HCT116 (cell line): ENCODE data around the gene KDSR. TPM values are rescaled to one million over a fixed set of nuclear protein-coding genes. Genes with fewer than 3 reads are reported as not detected.

Experiments used
- ATAC-seq: fragments of 200-7000 bp; cut with Tn5 transposase; 2 replicates; pipeline ENCODE4 v1.9.1; 2020; ENCODE audit warnings: mild to moderate bottlenecking, moderate library complexity
- BruUV-seq: library from RNA; stranded (reverse); fragments of 400-500 nt; replicated peaks from 2 replicates; lab custom pipeline; 2021; lab: Mats Ljungman, UMichigan
- CTCF ChIA-PET: fragments of 300-600 bp; sonication (Branson Sonifier 250); formaldehyde crosslinking; loops from one replicate; lab custom pipeline; 2021; ENCODE audit warnings: antibody characterized with exemption; lab: Charles Lee
- POLR2A ChIA-PET: fragments of 300-600, 350-600 bp; sonication (Branson Sonifier 250); formaldehyde crosslinking; loops from one replicate; lab custom pipeline; 2021; ENCODE audit warnings: antibody characterized with exemption; lab: Charles Lee
- RAD21 ChIA-PET, 2 experiments: fragments of 300-600 bp; sonication (Branson Sonifier 250); formaldehyde crosslinking; loops; one replicate each; lab custom pipeline; 2023; ENCODE audit warnings: low total read pairs in 2 of 2; ENCODE audit not compliant: uncharacterized antibody in 2 of 2, unreplicated experiment in 2 of 2, low non-redundant PET in 1 of 2; lab: Charles Lee
- DNase-seq: peaks from one replicate; pipeline ENCODE4 v3.0.0-alpha.2; 2010; ENCODE audit warnings: low read depth, low spot score
- H2AFZ ChIP-seq: fragments of 200-600 bp; shearing (Covaris generic), sonication (generic); 2 replicates; pipeline ENCODE4 v1.6.1; 2017; ENCODE audit warnings: low read depth, mixed run types, mixed read lengths, antibody characterized with exemption, low read length; ENCODE audit not compliant: poor library complexity, severe bottlenecking
- H3K27ac ChIP-seq: 2 replicates; pipeline ENCODE4 v1.5.1; 2012; ENCODE audit warnings: low read depth, low read length
- H3K27me3 ChIP-seq: fragments of 200-600 bp; sonication (generic); 2 replicates; pipeline ENCODE4 v1.6.1; 2016; ENCODE audit warnings: mixed run types, low read length, mixed read lengths; ENCODE audit not compliant: insufficient read depth
- H3K36me3 ChIP-seq, 2 experiments: fragments of 200-500 bp in 1 of 2; fragments of 200-600 bp in 1 of 2; sonication (Bioruptor generic) in 1 of 2; sonication (generic) in 1 of 2; 2 replicates each; pipeline versions ENCODE4 v1.5.1 to v1.6.1; 2014 to 2016; ENCODE audit warnings: low read length in 2 of 2, inconsistent platforms in 1 of 2, mixed read lengths in 1 of 2, mixed run types in 1 of 2; ENCODE audit not compliant: insufficient read depth in 2 of 2, control insufficient read depth in 1 of 2
- H3K4me1 ChIP-seq, 2 experiments: fragments of 200-600 bp in 1 of 2; sonication (generic) in 1 of 2; 2 replicates each; pipeline versions ENCODE4 v1.5.1 to v1.6.1; 2012 to 2017; ENCODE audit warnings: low read length in 2 of 2, inconsistent platforms in 1 of 2, mild to moderate bottlenecking in 1 of 2, mixed read lengths in 1 of 2, mixed run types in 1 of 2, moderate library complexity in 1 of 2; ENCODE audit not compliant: insufficient read depth in 2 of 2, control insufficient read depth in 1 of 2
- H3K4me2 ChIP-seq: fragments of 200-600 bp; sonication (generic); 2 replicates; pipeline ENCODE4 v1.6.1; 2017; ENCODE audit warnings: mixed run types, low read length, mixed read lengths
- H3K4me3 ChIP-seq, 2 experiments: fragments of 200-600 bp in 1 of 2; sonication (generic) in 1 of 2; replicated peaks in 1 of 2; 2 replicates each; pipeline ENCODE4 v1.5.1; 2011 to 2016; ENCODE audit warnings: low read length in 2 of 2, control low read depth in 1 of 2, low read depth in 1 of 2, mild to moderate bottlenecking in 1 of 2, mixed read lengths in 1 of 2, mixed run types in 1 of 2
- H3K79me2 ChIP-seq: fragments of 200-600 bp; sonication (generic); 2 replicates; pipeline ENCODE4 v1.6.1; 2017; ENCODE audit warnings: mild to moderate bottlenecking, mixed run types, low read length, moderate library complexity, mixed read lengths; ENCODE audit not compliant: insufficient read depth
- H3K9ac ChIP-seq: fragments of 200-600 bp; sonication (generic); 2 replicates; pipeline ENCODE4 v1.6.1; 2016; ENCODE audit warnings: low read length, mixed read lengths
- H3K9me2 ChIP-seq: fragments of 200-600 bp; sonication (generic), shearing (Covaris generic); 2 replicates; pipeline ENCODE4 v1.6.1; 2017; ENCODE audit warnings: mixed run types, mild to moderate bottlenecking, moderate library complexity; ENCODE audit not compliant: insufficient read depth
- H3K9me3 ChIP-seq, 2 experiments: fragments of 200-500 bp in 1 of 2; fragments of 200-600 bp in 1 of 2; sonication (Bioruptor generic) in 1 of 2; sonication (generic) in 1 of 2; 2 replicates each; pipeline ENCODE4 v1.6.1; 2014 to 2017; ENCODE audit warnings: low read length in 2 of 2, mixed read lengths in 2 of 2, inconsistent platforms in 1 of 2, low read depth in 1 of 2, mild to moderate bottlenecking in 1 of 2, mixed run types in 1 of 2, moderate library complexity in 1 of 2; ENCODE audit not compliant: control insufficient read depth in 1 of 2, insufficient read depth in 1 of 2
- H4K20me1 ChIP-seq: fragments of 200-600 bp; sonication (generic), shearing (Covaris generic); 2 replicates; pipeline ENCODE4 v1.6.1; 2017; ENCODE audit warnings: mixed run types, mild to moderate bottlenecking, moderate library complexity; ENCODE audit not compliant: insufficient read depth
- CEBPB ChIP-seq: IDR thresholded peaks from 2 replicates; pipeline ENCODE4 v1.6.1; 2012; ENCODE audit warnings: low read depth
- EGR1 ChIP-seq: IDR thresholded peaks from 2 replicates; pipeline ENCODE4 v1.6.1; 2012; ENCODE audit warnings: low read depth
- ELF1 ChIP-seq: IDR thresholded peaks from 2 replicates; pipeline ENCODE4 v1.6.1; 2012; ENCODE audit warnings: low read depth, borderline replicate concordance
- EZH2 ChIP-seq: fragments of 200-600 bp; sonication (generic); IDR thresholded peaks from 2 replicates; pipeline ENCODE4 v1.6.1; 2017; ENCODE audit warnings: antibody characterized with exemption, mixed run types
- FOSL1 ChIP-seq: IDR thresholded peaks from 2 replicates; pipeline ENCODE4 v1.6.1; 2012; ENCODE audit warnings: low read depth
- JUND ChIP-seq: IDR thresholded peaks from 2 replicates; pipeline ENCODE4 v1.6.1; 2012
- POLR2A ChIP-seq: IDR thresholded peaks from 2 replicates; pipeline ENCODE4 v1.7.0; 2011; ENCODE audit warnings: borderline replicate concordance; ENCODE audit not compliant: insufficient read depth, insufficient read length; ENCODE audit errors: extremely low read depth
- POLR2AphosphoS5 ChIP-seq: IDR thresholded peaks from 2 replicates; pipeline ENCODE4 v1.6.1; 2011; ENCODE audit warnings: mild to moderate bottlenecking, low read depth, low read length, moderate library complexity
- RAD21 ChIP-seq: IDR thresholded peaks from 2 replicates; pipeline ENCODE4 v1.6.1; 2012; ENCODE audit warnings: low read depth, mild to moderate bottlenecking
- SIN3A ChIP-seq: IDR thresholded peaks from 2 replicates; pipeline ENCODE4 v1.6.1; 2012; ENCODE audit warnings: low read depth
- SP1 ChIP-seq: IDR thresholded peaks from 2 replicates; pipeline ENCODE4 v1.6.1; 2012; ENCODE audit warnings: low read depth
- SRF ChIP-seq: IDR thresholded peaks from 2 replicates; pipeline ENCODE4 v1.6.1; 2012; ENCODE audit warnings: low read depth
- TCF7L2 ChIP-seq: IDR thresholded peaks from 2 replicates; pipeline ENCODE4 v1.7.0; 2011; ENCODE audit warnings: borderline replicate concordance, inconsistent platforms; ENCODE audit not compliant: insufficient read depth, insufficient read length; ENCODE audit errors: extremely low read depth
- YY1 ChIP-seq: IDR thresholded peaks from 2 replicates; pipeline ENCODE4 v1.6.1; 2011; ENCODE audit warnings: low read length, low read depth, moderate library complexity, mild to moderate bottlenecking; ENCODE audit not compliant: insufficient replicate concordance; ENCODE audit errors: extremely low read depth
- ZFX ChIP-seq: fragments of 450-650 bp; IDR thresholded peaks from 2 replicates; pipeline ENCODE4 v1.6.1; 2017
- ZNF274 ChIP-seq: fragments of 200-500 bp; sonication (Bioruptor generic); IDR thresholded peaks from 2 replicates; pipeline ENCODE4 v1.6.1; 2014; ENCODE audit warnings: mild to moderate bottlenecking, low read depth, low read length, inconsistent platforms
- intact Hi-C: fragments of 100-400 bp; cut with micrococcal nuclease; formaldehyde crosslinking; loops from 2 replicates; pipeline ENCODE4 v1.10.0; 2022
- total RNA-seq: library from RNA; stranded (reverse); gene quantifications from one replicate; pipeline ENCODE4 v1.2.1, GENCODE V29; 2021; ENCODE audit not compliant: unreplicated experiment
- TF ChIP-seq, protein P1 (sequence below), 3 experiments: fragments of 200-600 bp in 1 of 3; sonication (generic) in 1 of 3; IDR thresholded peaks in 2 of 3; conservative IDR thresholded peaks in 1 of 3; 2 replicates each; pipeline ENCODE4 v1.5.1; 2012 to 2017; ENCODE audit warnings: low read depth in 2 of 3, low read length in 2 of 3, antibody characterized with exemption in 1 of 3, borderline replicate concordance in 1 of 3, control low read depth in 1 of 3, mild to moderate bottlenecking in 1 of 3, mixed read lengths in 1 of 3, mixed run types in 1 of 3, moderate library complexity in 1 of 3; ENCODE audit not compliant: insufficient read depth in 1 of 3
- TF ChIP-seq, protein P2 (sequence below): IDR thresholded peaks from 2 replicates; pipeline ENCODE4 v1.6.1; 2012
- TF ChIP-seq, protein P3 (sequence below): IDR thresholded peaks from 2 replicates; pipeline ENCODE4 v1.6.1; 2012
- TF ChIP-seq, protein P4 (sequence below): IDR thresholded peaks from 2 replicates; pipeline ENCODE4 v1.6.1; 2012; ENCODE audit warnings: low read depth

Gene KDSR
- total RNA-seq, 1 experiment from 2014 or later = 68.6 TPM

DNA sequence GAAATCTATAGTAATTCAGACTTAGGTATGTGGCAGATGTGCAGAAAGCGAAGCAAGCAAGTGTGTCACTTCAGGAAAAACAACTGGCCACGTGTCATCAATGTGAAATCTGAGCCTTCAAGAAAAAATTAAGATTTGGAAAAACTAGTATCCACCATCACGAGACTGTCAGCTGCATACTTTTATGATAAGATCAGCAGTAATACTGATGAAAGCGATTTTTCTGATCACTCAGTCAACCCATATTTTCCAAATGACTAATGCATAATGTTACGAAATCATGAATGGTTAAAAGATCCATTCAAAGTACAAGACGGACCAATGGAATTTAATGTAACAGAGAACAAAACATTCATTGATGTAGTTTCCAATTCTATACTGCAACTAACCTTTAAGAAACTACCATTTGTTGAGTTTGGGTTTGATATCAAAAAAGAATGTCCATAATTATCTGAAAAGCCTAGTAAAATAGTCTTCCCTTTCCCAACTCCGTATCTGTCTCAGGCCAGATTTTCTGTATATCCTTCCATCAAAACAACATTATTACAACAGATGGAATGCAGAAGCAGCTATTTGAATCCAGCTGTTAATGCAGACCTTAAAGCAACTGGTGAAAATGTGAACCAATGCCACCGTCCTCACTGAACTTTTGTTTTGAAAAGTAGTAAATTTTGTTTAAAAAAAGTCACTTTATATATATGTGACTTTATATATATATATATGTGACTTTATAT lies 30.5 kb downstream of the KDSR start:
- peak; percentile 57 for DNase-seq
- Histone ChIP-seq H3K9me3 (no peaks in the 10 kb centered on the region), H3K9me2 (no peaks in the 10 kb centered on the region), H3K36me3 (peaks cover 14 to 40% of the 10 kb centered on the region in 2 experiments; a peak in 2 of 4 replicates), H3K9ac (no peak overlapping the region), H3K4me2 (peak overlapping the region; percentile 48), H2AFZ (no peak overlapping the region), H3K27me3 (no peaks in the 10 kb centered on the region), H3K27ac (peak overlapping the region; percentile 46; the same call in 1 of the 2 replicates), H3K4me3 (no peak overlapping the region), H3K4me1 (peaks cover 10 to 15% of the 10 kb centered on the region in 2 experiments), H3K79me2 (no peaks in the 10 kb centered on the region), H4K20me1 (0 out of 2 replicates have a peak, but pooled peaks cover 3% of the 10 kb centered on the region)
- RAD21 ChIA-PET = interaction anchor here in 1 of 2 experiments (0.6 kb wide), 1 partner anchor 35 kb away, joined by 4 read pairs; no protein-coding TSS in a partner anchor
- no TSS peak for BruUV-seq
- CTCF ChIA-PET = interaction anchor here (0.8 kb wide), 1 partner anchor 312 kb away, joined by 3 read pairs; no protein-coding TSS in a partner anchor
- peak; percentile 76 for ATAC-seq
- intact Hi-C loops = no loop called here
- TF ChIP-seq CEBPB (peak; percentile 95), SRF (no peak), EGR1 (no peak), POLR2A (no peak), YY1 (no peak), EZH2 (no peak), ELF1 (no peak), POLR2AphosphoS5 (no peak), RAD21 (no peak), ZNF274 (no peak), ZFX (no peak), TCF7L2 (peak; percentile 66), JUND (peak; percentile 85), SP1 (peak; percentile 64), FOSL1 (peak; percentile 82), SIN3A (peak; percentile 38; the same call in 1 of the 2 replicates)
- TF ChIP-seq, protein P1, sequence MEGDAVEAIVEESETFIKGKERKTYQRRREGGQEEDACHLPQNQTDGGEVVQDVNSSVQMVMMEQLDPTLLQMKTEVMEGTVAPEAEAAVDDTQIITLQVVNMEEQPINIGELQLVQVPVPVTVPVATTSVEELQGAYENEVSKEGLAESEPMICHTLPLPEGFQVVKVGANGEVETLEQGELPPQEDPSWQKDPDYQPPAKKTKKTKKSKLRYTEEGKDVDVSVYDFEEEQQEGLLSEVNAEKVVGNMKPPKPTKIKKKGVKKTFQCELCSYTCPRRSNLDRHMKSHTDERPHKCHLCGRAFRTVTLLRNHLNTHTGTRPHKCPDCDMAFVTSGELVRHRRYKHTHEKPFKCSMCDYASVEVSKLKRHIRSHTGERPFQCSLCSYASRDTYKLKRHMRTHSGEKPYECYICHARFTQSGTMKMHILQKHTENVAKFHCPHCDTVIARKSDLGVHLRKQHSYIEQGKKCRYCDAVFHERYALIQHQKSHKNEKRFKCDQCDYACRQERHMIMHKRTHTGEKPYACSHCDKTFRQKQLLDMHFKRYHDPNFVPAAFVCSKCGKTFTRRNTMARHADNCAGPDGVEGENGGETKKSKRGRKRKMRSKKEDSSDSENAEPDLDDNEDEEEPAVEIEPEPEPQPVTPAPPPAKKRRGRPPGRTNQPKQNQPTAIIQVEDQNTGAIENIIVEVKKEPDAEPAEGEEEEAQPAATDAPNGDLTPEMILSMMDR (IDR thresholded peaks at IDR 0.05 in 2 of 3, conservative IDR thresholded peaks at IDR 0.05 in 1 of 3; ENCODE audit: borderline replicate concordance in 1 of 3, insufficient read depth in 1 of 3, low read depth in 2 of 3, low read length in 2 of 3) = no peak
- TF ChIP-seq, protein P2, sequence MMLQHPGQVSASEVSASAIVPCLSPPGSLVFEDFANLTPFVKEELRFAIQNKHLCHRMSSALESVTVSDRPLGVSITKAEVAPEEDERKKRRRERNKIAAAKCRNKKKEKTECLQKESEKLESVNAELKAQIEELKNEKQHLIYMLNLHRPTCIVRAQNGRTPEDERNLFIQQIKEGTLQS = peak; percentile 83
- TF ChIP-seq, protein P3, sequence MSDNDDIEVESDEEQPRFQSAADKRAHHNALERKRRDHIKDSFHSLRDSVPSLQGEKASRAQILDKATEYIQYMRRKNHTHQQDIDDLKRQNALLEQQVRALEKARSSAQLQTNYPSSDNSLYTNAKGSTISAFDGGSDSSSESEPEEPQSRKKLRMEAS = peak; percentile 40; the same call in 1 of the 2 replicates
- TF ChIP-seq, protein P4, sequence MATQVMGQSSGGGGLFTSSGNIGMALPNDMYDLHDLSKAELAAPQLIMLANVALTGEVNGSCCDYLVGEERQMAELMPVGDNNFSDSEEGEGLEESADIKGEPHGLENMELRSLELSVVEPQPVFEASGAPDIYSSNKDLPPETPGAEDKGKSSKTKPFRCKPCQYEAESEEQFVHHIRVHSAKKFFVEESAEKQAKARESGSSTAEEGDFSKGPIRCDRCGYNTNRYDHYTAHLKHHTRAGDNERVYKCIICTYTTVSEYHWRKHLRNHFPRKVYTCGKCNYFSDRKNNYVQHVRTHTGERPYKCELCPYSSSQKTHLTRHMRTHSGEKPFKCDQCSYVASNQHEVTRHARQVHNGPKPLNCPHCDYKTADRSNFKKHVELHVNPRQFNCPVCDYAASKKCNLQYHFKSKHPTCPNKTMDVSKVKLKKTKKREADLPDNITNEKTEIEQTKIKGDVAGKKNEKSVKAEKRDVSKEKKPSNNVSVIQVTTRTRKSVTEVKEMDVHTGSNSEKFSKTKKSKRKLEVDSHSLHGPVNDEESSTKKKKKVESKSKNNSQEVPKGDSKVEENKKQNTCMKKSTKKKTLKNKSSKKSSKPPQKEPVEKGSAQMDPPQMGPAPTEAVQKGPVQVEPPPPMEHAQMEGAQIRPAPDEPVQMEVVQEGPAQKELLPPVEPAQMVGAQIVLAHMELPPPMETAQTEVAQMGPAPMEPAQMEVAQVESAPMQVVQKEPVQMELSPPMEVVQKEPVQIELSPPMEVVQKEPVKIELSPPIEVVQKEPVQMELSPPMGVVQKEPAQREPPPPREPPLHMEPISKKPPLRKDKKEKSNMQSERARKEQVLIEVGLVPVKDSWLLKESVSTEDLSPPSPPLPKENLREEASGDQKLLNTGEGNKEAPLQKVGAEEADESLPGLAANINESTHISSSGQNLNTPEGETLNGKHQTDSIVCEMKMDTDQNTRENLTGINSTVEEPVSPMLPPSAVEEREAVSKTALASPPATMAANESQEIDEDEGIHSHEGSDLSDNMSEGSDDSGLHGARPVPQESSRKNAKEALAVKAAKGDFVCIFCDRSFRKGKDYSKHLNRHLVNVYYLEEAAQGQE = no peak
- POLR2A ChIA-PET = no interaction called here
